Breast epithelium (tissue), 4 donors: Measurements from ENCODE around the gene PLEKHD1. TPM values are rescaled to one million over a fixed set of nuclear protein-coding genes. Genes with fewer than 3 reads are reported as not detected.

ENCODE experiments used
- DNase-seq, 2 donors: peaks; one replicate each; pipeline ENCODE4 v3.0.0-alpha.2; 2019; ENCODE audit warnings: low spot score in 2 of 2
- H3K27ac ChIP-seq, 2 donors: fragments of 200-600 bp; sonication (generic) in 1 of 2; one replicate each; pipeline ENCODE4 v1.5.1; 2016 to 2019; ENCODE audit warnings: mild to moderate bottlenecking in 1 of 2
- H3K27me3 ChIP-seq, 2 donors: fragments of 200-600 bp; sonication (generic) in 1 of 2; one replicate each; pipeline versions ENCODE4 v1.5.1 to v1.6.0; 2017 to 2019; ENCODE audit warnings: control low read depth in 1 of 2, mild to moderate bottlenecking in 1 of 2
- H3K36me3 ChIP-seq: fragments of 200-600 bp; one replicate; pipeline ENCODE4 v1.5.1; 2019
- H3K4me1 ChIP-seq, 2 donors: fragments of 200-600 bp; sonication (generic); one replicate each; pipeline ENCODE4 v1.5.1; 2016 to 2019; ENCODE audit warnings: control low read depth in 1 of 2
- H3K4me3 ChIP-seq, 3 donors: fragments of 200-600 bp; sonication (generic); 1 replicate in 2 of 3; 2 replicates in 1 of 3; pipeline ENCODE4 v1.5.1; 2016 to 2019; ENCODE audit warnings: mild to moderate bottlenecking in 3 of 3, moderate library complexity in 2 of 3
- H3K9me3 ChIP-seq, 2 donors: fragments of 200-600 bp; sonication (generic) in 1 of 2; one replicate each; pipeline ENCODE4 v1.5.1; 2016 to 2019; ENCODE audit warnings: control low read depth in 1 of 2
- CTCF ChIP-seq, 3 donors: fragments of 450-650 bp; IDR thresholded peaks; one replicate each; pipeline ENCODE4 v1.5.1; 2016 to 2017; ENCODE audit warnings: antibody characterized with exemption in 3 of 3, mild to moderate bottlenecking in 3 of 3, moderate library complexity in 3 of 3
- POLR2A ChIP-seq: fragments of 450-650 bp; IDR thresholded peaks from one replicate; pipeline ENCODE4 v1.6.1; 2016; ENCODE audit warnings: antibody characterized with exemption, mild to moderate bottlenecking, moderate library complexity
- POLR2AphosphoS5 ChIP-seq, 3 donors: sonication (generic); formaldehyde crosslinking; IDR thresholded peaks; one replicate each; pipeline ENCODE4 v1.6.1; 2017; ENCODE audit warnings: antibody characterized with exemption in 3 of 3
- intact Hi-C: fragments of 100-400 bp; cut with DNase I; formaldehyde crosslinking; loops from one replicate; pipeline ENCODE4 v1.15.1; 2023; ENCODE audit warnings: low total_unique reads
- total RNA-seq, 3 donors: library from RNA; depleted of rRNA; stranded (reverse); fragments of >200 nt; gene quantifications; one replicate each; pipeline ENCODE4 v1.1.0, GENCODE V29; 2016

PLEKHD1 gene
- total RNA-seq, 3 donors from 2014 or later = under 0.01 to 2.3 (median 2.0) TPM

GRCh38 chr14:69528930-69529329 lies 44.4 kb downstream of the PLEKHD1 start:
- TF ChIP-seq POLR2A (no peak), POLR2AphosphoS5 (IDR thresholded peaks at IDR 0.05) (no peak), CTCF (IDR thresholded peaks at IDR 0.05) (no peak)
- H3K4me3 ChIP-seq = no peak overlapping the region
- no peaks in the 10 kb centered on the region for H3K27me3 ChIP-seq
- H3K9me3 ChIP-seq = no peaks in the 10 kb centered on the region
- DNase-seq = no peak
- H3K27ac ChIP-seq = no peak overlapping the region
- no peaks in the 10 kb centered on the region for H3K4me1 ChIP-seq
- intact Hi-C loops = no loop called here
- H3K36me3 ChIP-seq = no peaks in the 10 kb centered on the region

- Histone ChIP-seq H3K4me1 (no peaks in the 10 kb centered on the region), H3K4me3 (no peak overlapping the region), H3K9me3 (no peaks in the 10 kb centered on the region), H3K27me3 (no peaks in the 10 kb centered on the region), H3K36me3 (no peaks in the 10 kb centered on the region), H3K27ac (no peak overlapping the region)
- DNase-seq = no peak
- TF ChIP-seq POLR2AphosphoS5 (IDR thresholded peaks at IDR 0.05) = no peak
- no peak for TF ChIP-seq POLR2A
- no peak for TF ChIP-seq CTCF (IDR thresholded peaks at IDR 0.05)
- intact Hi-C loops = no loop called here
Measured at GRCh38 chr14:69529563-69529962, 45.0 kb downstream of the PLEKHD1 start.

GRCh38 chr14:69530095-69530494 lies 45.6 kb downstream of the PLEKHD1 start:
- Histone ChIP-seq H3K36me3 (no peaks in the 10 kb centered on the region), H3K27ac (no peak overlapping the region), H3K4me3 (no peak overlapping the region), H3K4me1 (no peaks in the 10 kb centered on the region), H3K9me3 (no peaks in the 10 kb centered on the region), H3K27me3 (no peaks in the 10 kb centered on the region)
- intact Hi-C loops = no loop called here
- DNase-seq = no peak
- no peak for TF ChIP-seq POLR2AphosphoS5 (IDR thresholded peaks at IDR 0.05)
- TF ChIP-seq CTCF (IDR thresholded peaks at IDR 0.05) = no peak
- TF ChIP-seq POLR2A = no peak

GRCh38 chr14:69531135-69531534 lies 46.6 kb downstream of the PLEKHD1 start:
- Histone ChIP-seq H3K4me1 (no peaks in the 10 kb centered on the region), H3K9me3 (no peaks in the 10 kb centered on the region), H3K4me3 (no peak overlapping the region), H3K36me3 (no peaks in the 10 kb centered on the region), H3K27me3 (no peaks in the 10 kb centered on the region), H3K27ac (no peak overlapping the region)
- intact Hi-C loops = no loop called here
- no peak for TF ChIP-seq CTCF (IDR thresholded peaks at IDR 0.05)
- no peak for TF ChIP-seq POLR2A
- TF ChIP-seq POLR2AphosphoS5 (IDR thresholded peaks at IDR 0.05) = no peak
- no peak for DNase-seq

- no peak for TF ChIP-seq POLR2A
- TF ChIP-seq CTCF (IDR thresholded peaks at IDR 0.05) = no peak
- no peak for TF ChIP-seq POLR2AphosphoS5 (IDR thresholded peaks at IDR 0.05)
- no peak overlapping the region for H3K4me3 ChIP-seq
- intact Hi-C loops = no loop called here
- no peaks in the 10 kb centered on the region for H3K9me3 ChIP-seq
- no peaks in the 10 kb centered on the region for H3K4me1 ChIP-seq
- no peaks in the 10 kb centered on the region for H3K27me3 ChIP-seq
- no peaks in the 10 kb centered on the region for H3K36me3 ChIP-seq
- no peak for DNase-seq
- H3K27ac ChIP-seq = no peak overlapping the region
Measured at GRCh38 chr14:69532561-69533340, 48.2 kb downstream of the PLEKHD1 start.
